ENCODE results near the gene DUOX1. TPM values are rescaled to one million over a fixed set of nuclear protein-coding genes. Genes with fewer than 3 reads are reported as not detected.
A peak's percentile ranks its signal among the peaks of the same experiment; 100 is the strongest.

Gene DUOX1
- total RNA-seq, 1 donor from 2014 or later = not detected

DNA sequence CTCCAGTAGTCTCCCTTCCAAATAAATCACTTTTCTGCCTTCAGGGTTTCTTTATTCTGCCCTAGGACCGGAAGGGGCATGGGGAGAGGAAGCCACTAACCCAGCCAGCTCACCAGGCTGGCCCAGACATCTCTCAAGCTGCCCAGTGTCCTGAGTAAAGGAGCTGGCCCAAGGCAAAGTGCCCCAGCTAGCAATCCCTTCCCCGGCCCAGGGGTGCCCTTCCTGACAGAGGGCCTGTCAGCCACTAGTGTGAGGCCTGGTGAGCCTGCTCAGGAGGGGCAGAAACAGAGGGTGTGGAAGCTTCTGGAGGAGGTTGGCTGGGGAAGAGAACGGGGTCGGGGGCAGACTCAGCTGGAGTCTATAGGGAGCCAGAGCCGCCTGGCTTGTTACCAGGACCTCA, 35.7 kb downstream of the DUOX1 start:
- FAIRE-seq (no peak), DNase-seq (ENCODE audit: low spot score in 2 of 2) (no peak)

GRCh38 chr15:45166834-45167630, 37.2 kb downstream of the DUOX1 start:
- DNase-seq (ENCODE audit: low spot score in 2 of 2) = peak; percentile 86 to 94
- no peak for FAIRE-seq

- DNase-seq (ENCODE audit: low spot score in 2 of 2) (peak in 1 of 2 donors; percentile 39), FAIRE-seq (no peak)
Measured at GRCh38 chr15:45167631-45168205, 37.9 kb downstream of the DUOX1 start.

DNA sequence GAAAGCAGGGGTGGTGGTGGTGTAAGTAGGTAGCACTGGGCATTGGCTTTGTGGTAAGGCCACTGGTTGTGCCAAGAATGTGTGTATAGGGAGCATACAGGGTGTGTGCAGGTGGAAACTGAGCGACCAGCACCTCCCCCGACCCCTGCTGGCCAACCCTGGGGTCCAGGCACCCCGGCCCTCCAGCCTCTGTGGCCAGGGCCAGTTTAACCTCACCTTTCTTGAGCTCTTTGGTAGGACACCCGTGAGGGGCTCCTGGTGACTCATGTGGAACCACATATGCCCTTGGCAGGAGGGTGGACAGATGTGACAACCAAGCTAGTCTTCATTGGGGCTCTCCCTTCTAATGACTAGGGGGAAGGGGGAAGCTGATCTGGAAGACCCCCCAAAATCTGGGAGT, 38.5 kb downstream of the DUOX1 start:
- FAIRE-seq (no peak), DNase-seq (ENCODE audit: low spot score in 2 of 2) (no peak)

DNA sequence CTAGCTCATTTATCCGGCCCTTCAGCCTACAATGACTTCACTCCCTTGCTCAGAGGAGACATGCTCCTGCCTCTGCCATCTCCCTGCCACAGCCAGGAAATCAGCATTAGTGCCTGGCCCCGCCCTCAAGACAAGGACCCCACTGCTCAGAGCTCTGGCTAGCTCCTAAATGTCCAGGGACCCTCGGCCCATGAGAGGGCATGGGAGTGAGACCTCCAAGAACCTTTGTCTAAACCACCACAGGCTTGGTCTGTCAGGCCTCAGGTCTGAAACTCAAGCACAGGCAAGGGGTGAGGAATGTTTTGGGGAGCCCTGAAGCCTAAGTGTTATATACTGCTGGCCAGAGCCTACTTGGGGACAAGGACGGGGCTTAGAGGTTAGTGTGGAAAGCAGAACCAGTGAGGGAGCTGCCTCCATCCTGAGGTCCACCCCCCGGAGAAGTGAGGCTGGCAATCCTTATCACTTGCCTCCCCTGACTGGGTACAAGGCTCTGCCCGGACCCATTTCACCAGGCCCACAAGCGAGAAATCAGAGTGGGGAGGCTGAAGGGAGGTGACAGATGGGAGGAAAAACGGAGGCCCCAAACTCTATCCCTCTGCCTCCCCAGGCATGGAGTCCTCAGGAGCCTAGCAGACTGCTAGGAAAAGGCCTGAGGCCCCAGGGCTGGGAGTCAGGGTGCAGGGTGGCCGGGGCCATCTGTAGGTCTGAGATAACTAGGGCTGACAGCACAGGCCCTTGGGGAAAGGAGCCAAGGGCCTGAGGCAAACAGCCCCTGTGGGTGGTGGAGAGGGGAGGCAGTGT, 39.2 kb downstream of the DUOX1 start:
- no peak for FAIRE-seq

GRCh38 chr15:45169608-45170480, 40.0 kb downstream of the DUOX1 start:
- FAIRE-seq (no peak), DNase-seq (ENCODE audit: low spot score in 2 of 2) (no peak)

More for the DNA sequence above, 39.2 kb downstream of the DUOX1 start:
- no peak for DNase-seq (ENCODE audit: low spot score in 2 of 2)

DNA sequence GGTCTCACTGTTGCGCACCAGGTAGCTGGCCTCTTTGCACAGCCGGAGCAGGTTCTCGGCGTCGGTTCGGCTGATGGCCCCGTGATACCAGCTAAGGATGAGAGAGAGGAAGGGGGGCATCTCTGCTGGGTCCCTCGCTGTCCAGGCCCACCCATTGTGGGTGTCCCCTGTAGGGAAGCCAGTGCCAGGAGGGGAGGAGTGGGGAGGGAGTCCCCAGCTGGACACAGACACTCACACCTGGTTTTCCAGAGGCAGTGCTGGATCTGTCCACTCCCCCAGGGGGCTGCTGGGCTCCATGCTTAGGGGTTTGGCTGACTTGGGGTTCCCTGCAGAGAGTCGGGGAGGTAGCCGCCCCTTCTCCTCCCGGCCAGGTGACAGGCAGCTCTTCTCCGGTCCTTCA, 42.1 kb downstream of the DUOX1 start:
- FAIRE-seq = no peak
- no peak for DNase-seq (ENCODE audit: low spot score in 2 of 2)

- no peak for FAIRE-seq
- DNase-seq (ENCODE audit: low spot score in 2 of 2) = no peak
Measured at GRCh38 chr15:45174069-45174468, 44.3 kb downstream of the DUOX1 start.

DNA sequence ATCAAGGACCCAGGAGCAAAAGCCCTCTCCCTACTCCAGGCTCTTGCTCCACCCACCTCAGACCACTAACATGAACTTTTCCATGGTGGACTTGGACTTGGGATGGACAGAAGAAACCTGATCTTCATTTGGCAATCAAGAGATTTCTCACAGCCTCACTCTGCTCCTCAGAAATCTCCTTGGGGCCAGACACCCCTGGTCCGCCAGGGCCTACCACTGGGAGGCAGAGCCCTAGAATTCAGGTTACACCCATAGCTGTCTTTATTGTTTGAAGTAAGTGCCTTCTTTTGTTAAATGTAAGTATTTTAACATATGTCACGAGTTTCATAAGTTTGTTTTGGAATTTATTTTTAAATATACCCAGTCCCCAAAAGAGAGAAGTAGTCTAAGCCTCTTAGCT, 44.8 kb downstream of the DUOX1 start:
- no peak for FAIRE-seq
- DNase-seq (ENCODE audit: low spot score in 2 of 2) = no peak

- no peak for FAIRE-seq
Measured at GRCh38 chr15:45177285-45177684, 47.5 kb downstream of the DUOX1 start.

GRCh38 chr15:45179221-45179985, 49.6 kb downstream of the DUOX1 start:
- DNase-seq (ENCODE audit: low spot score in 2 of 2) (no peak), FAIRE-seq (no peak)

More at GRCh38 chr15:45177285-45177684, 47.5 kb downstream of the DUOX1 start:
- no peak for DNase-seq (ENCODE audit: low spot score in 2 of 2)

- FAIRE-seq (no peak), DNase-seq (ENCODE audit: low spot score in 2 of 2) (no peak)
Measured at GRCh38 chr15:45180201-45180600, 50.4 kb downstream of the DUOX1 start.

GRCh38 chr15:45180648-45181436, 51.0 kb downstream of the DUOX1 start:
- no peak for FAIRE-seq
- no peak for DNase-seq (ENCODE audit: low spot score in 2 of 2)

GRCh38 chr15:45181491-45182285, 51.9 kb downstream of the DUOX1 start:
- DNase-seq (ENCODE audit: low spot score in 2 of 2) (no peak), FAIRE-seq (no peak)

GRCh38 chr15:45182996-45183395, 53.2 kb downstream of the DUOX1 start:
- FAIRE-seq (no peak), DNase-seq (ENCODE audit: low spot score in 2 of 2) (no peak)

GRCh38 chr15:45183511-45183910, 53.7 kb downstream of the DUOX1 start:
- DNase-seq (ENCODE audit: low spot score in 2 of 2) (peak in 1 of 2 donors; percentile 1), FAIRE-seq (no peak)

- FAIRE-seq (no peak), DNase-seq (ENCODE audit: low spot score in 2 of 2) (peak in 1 of 2 donors; percentile 8)
Measured at GRCh38 chr15:45184562-45185041, 54.8 kb downstream of the DUOX1 start.

Data from frontal cortex (tissue), 4 donors.